Measurements from ENCODE around the gene PTPRS.

PTPRS gene

GRCh38 chr19:5352229-5352763 is 11.7 kb upstream of the PTPRS start:
- no peak for DNase-seq (ENCODE audit: low read depth in 1 of 2, low spot score in 1 of 2)
- peaks cover 5% of the 10 kb centered on the region for H3K27me3 ChIP-seq (ENCODE audit: insufficient read depth, poor library complexity, severe bottlenecking)
- H3K27ac ChIP-seq (replicated peaks) = no peak overlapping the region
- no peak overlapping the region for H3K4me3 ChIP-seq (replicated peaks; ENCODE audit: insufficient read depth, low read length)
- TF ChIP-seq CTCF (IDR thresholded peaks at IDR 0.05; ENCODE audit: insufficient read depth, low read length) (no peak), POLR2AphosphoS5 (IDR thresholded peaks at IDR 0.05; ENCODE audit: low read depth) (no peak), SPI1 (IDR thresholded peaks at IDR 0.05; ENCODE audit: borderline replicate concordance, low read depth) (no peak)

GRCh38 chr19:5351731-5352228 is 11.2 kb upstream of the PTPRS start:
- TF ChIP-seq POLR2AphosphoS5 (IDR thresholded peaks at IDR 0.05; ENCODE audit: low read depth) (no peak), SPI1 (IDR thresholded peaks at IDR 0.05; ENCODE audit: borderline replicate concordance, low read depth) (no peak), CTCF (IDR thresholded peaks at IDR 0.05; ENCODE audit: insufficient read depth, low read length) (no peak), GABPA (IDR thresholded peaks at IDR 0.05; ENCODE audit: low read depth) (no peak), REST (IDR thresholded peaks at IDR 0.05; ENCODE audit: insufficient replicate concordance, low read depth) (no peak)
- Histone ChIP-seq H3K4me3 (replicated peaks; ENCODE audit: insufficient read depth, low read length) (no peak overlapping the region), H3K27me3 (ENCODE audit: insufficient read depth, poor library complexity, severe bottlenecking) (peaks cover 5% of the 10 kb centered on the region), H3K27ac (replicated peaks) (no peak overlapping the region)
- DNase-seq (ENCODE audit: low read depth in 1 of 2, low spot score in 1 of 2) = no peak

- Histone ChIP-seq H3K4me3 (replicated peaks; ENCODE audit: insufficient read depth, low read length) (no peak overlapping the region), H3K27me3 (ENCODE audit: insufficient read depth, poor library complexity, severe bottlenecking) (peaks cover 5% of the 10 kb centered on the region), H3K27ac (replicated peaks) (no peak overlapping the region)
- TF ChIP-seq CTCF (IDR thresholded peaks at IDR 0.05; ENCODE audit: insufficient read depth, low read length) = no peak
- no peak for TF ChIP-seq GABPA (IDR thresholded peaks at IDR 0.05; ENCODE audit: low read depth)
- TF ChIP-seq POLR2AphosphoS5 (IDR thresholded peaks at IDR 0.05; ENCODE audit: low read depth) = no peak
- no peak for TF ChIP-seq REST (IDR thresholded peaks at IDR 0.05; ENCODE audit: insufficient replicate concordance, low read depth)
- TF ChIP-seq SPI1 (IDR thresholded peaks at IDR 0.05; ENCODE audit: borderline replicate concordance, low read depth) = no peak
- DNase-seq (ENCODE audit: low read depth in 1 of 2, low spot score in 1 of 2) = no peak
Measured at GRCh38 chr19:5349041-5349440, 8.4 kb upstream of the PTPRS start.

GRCh38 chr19:5345895-5346386 is 5.3 kb upstream of the PTPRS start:
- Histone ChIP-seq H3K27ac (replicated peaks) (no peak overlapping the region), H3K4me3 (replicated peaks; ENCODE audit: insufficient read depth, low read length) (no peak overlapping the region), H3K27me3 (ENCODE audit: insufficient read depth, poor library complexity, severe bottlenecking) (no peaks in the 10 kb centered on the region)
- DNase-seq (ENCODE audit: low read depth in 1 of 2, low spot score in 1 of 2) = no peak
- no peak for TF ChIP-seq SPI1 (IDR thresholded peaks at IDR 0.05; ENCODE audit: borderline replicate concordance, low read depth)
- TF ChIP-seq REST (IDR thresholded peaks at IDR 0.05; ENCODE audit: insufficient replicate concordance, low read depth) = peak; percentile 74

Measured in HL-60 (cell line).